ENCODE measurements around the gene STARD13. TPM values are rescaled to one million over a fixed set of nuclear protein-coding genes. Genes with fewer than 3 reads are reported as not detected.

STARD13 gene
- total RNA-seq, 1 experiment from 2014 or later: 11.3 TPM

DNA sequence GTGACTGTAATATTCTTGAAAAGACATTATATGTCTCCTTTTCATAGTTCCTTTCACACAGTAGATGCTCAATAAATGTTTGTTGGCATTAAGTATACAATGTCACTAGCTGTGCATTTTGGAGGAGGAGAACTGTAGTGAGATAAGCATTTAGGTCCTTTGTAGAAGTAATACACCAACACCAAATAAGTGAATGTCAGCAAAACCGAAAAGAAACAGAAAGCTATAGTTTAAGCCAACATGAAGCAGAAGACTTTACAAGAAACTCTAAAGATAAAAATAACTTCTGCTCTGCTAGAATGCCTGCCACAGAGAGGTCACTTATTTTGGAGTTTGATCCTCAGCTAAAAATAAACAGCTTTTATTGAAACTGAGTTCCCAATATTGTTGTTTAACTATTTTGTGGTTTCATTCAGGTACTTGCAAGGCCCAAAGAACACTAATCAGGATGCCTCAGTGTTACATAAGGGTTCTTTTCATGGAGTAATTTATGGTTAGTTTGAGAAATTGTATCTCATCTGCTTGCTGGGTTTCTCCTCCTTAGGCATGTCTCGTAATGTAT lies 86.2 kb downstream of the STARD13 start:
- no peak for DNase-seq
- Mint-ChIP-seq H3K36me3 (ENCODE audit: insufficient read depth, unreplicated experiment) (no peaks in the 10 kb centered on the region), H3K27ac (ENCODE audit: unreplicated experiment) (no peak overlapping the region), H3K4me3 (ENCODE audit: low read depth, unreplicated experiment) (no peak overlapping the region), H3K4me1 (ENCODE audit: low read depth, unreplicated experiment) (peaks cover 8% of the 10 kb centered on the region), H3K27me3 (ENCODE audit: unreplicated experiment) (no peaks in the 10 kb centered on the region), H3K9me3 (ENCODE audit: low read depth, unreplicated experiment) (no peaks in the 10 kb centered on the region)
- no TSS peak for BruUV-seq (replicated peaks)
- TF ChIP-seq, protein P1, sequence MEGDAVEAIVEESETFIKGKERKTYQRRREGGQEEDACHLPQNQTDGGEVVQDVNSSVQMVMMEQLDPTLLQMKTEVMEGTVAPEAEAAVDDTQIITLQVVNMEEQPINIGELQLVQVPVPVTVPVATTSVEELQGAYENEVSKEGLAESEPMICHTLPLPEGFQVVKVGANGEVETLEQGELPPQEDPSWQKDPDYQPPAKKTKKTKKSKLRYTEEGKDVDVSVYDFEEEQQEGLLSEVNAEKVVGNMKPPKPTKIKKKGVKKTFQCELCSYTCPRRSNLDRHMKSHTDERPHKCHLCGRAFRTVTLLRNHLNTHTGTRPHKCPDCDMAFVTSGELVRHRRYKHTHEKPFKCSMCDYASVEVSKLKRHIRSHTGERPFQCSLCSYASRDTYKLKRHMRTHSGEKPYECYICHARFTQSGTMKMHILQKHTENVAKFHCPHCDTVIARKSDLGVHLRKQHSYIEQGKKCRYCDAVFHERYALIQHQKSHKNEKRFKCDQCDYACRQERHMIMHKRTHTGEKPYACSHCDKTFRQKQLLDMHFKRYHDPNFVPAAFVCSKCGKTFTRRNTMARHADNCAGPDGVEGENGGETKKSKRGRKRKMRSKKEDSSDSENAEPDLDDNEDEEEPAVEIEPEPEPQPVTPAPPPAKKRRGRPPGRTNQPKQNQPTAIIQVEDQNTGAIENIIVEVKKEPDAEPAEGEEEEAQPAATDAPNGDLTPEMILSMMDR (IDR thresholded peaks at IDR 0.05; ENCODE audit: unreplicated experiment): no peak
- CTCF ChIA-PET: no interaction called here
- intact Hi-C loops (cut with micrococcal nuclease; ENCODE audit: unreplicated experiment): no loop called here

DNA sequence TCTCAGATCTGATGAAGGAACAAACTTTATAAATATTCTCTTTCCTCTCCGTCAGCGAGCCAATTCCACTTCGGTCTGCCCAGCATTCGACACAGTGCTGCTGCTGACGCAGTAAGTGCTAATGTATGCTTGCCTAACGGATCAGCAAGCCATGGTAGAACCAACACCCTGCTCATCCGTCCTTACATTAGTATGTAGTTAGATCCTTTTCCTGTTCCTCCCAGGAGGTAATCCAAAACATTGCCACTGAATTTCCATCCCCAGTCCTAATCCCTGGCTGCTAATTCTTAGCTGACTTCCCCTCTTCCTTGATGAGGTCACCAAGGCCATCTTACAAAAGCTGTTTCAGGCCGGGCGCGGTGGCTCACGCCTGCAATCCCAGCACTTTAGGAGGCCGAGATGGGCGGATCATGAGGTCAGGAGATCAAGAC lies 88.0 kb downstream of the STARD13 start:
- no TSS peak for BruUV-seq (replicated peaks)
- CTCF ChIA-PET: no interaction called here
- H3K9me3 Mint-ChIP-seq (ENCODE audit: low read depth, unreplicated experiment): no peaks in the 10 kb centered on the region
- H3K27ac Mint-ChIP-seq (ENCODE audit: unreplicated experiment): no peak overlapping the region
- no peaks in the 10 kb centered on the region for H3K27me3 Mint-ChIP-seq (ENCODE audit: unreplicated experiment)
- H3K36me3 Mint-ChIP-seq (ENCODE audit: insufficient read depth, unreplicated experiment): no peaks in the 10 kb centered on the region
- H3K4me1 Mint-ChIP-seq (ENCODE audit: low read depth, unreplicated experiment): peaks cover 7% of the 10 kb centered on the region
- no peak for DNase-seq
- TF ChIP-seq, protein P1 (IDR thresholded peaks at IDR 0.05; ENCODE audit: unreplicated experiment): no peak
- H3K4me3 Mint-ChIP-seq (ENCODE audit: low read depth, unreplicated experiment): no peak overlapping the region
- intact Hi-C loops (cut with micrococcal nuclease; ENCODE audit: unreplicated experiment): no loop called here

DNA sequence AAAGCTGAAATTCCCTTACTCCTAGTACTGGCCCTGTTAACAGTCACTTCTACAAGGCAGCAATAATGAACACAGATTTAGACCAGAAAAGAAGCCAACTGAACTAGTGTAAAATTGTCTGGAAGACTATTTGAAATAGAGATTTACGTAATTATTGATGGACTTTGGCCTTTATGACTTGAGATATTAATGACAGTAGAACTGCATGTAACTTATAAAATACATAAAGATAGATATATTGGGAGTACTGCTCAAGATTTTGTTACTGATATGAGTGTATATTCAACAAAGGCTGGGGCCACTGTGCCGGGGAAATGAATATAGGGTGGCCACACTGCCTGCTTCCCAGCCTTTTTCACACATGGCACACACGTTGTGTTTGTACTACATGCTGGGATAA lies 88.8 kb downstream of the STARD13 start:
- Mint-ChIP-seq H3K27me3 (ENCODE audit: unreplicated experiment) (no peaks in the 10 kb centered on the region), H3K36me3 (ENCODE audit: insufficient read depth, unreplicated experiment) (no peaks in the 10 kb centered on the region), H3K27ac (ENCODE audit: unreplicated experiment) (no peak overlapping the region), H3K9me3 (ENCODE audit: low read depth, unreplicated experiment) (no peaks in the 10 kb centered on the region), H3K4me3 (ENCODE audit: low read depth, unreplicated experiment) (no peak overlapping the region), H3K4me1 (ENCODE audit: low read depth, unreplicated experiment) (no peaks in the 10 kb centered on the region)
- intact Hi-C loops (cut with micrococcal nuclease; ENCODE audit: unreplicated experiment): no loop called here
- DNase-seq: no peak
- TF ChIP-seq, protein P1 (IDR thresholded peaks at IDR 0.05; ENCODE audit: unreplicated experiment): no peak
- no TSS peak for BruUV-seq (replicated peaks)
- CTCF ChIA-PET: no interaction called here

DNA sequence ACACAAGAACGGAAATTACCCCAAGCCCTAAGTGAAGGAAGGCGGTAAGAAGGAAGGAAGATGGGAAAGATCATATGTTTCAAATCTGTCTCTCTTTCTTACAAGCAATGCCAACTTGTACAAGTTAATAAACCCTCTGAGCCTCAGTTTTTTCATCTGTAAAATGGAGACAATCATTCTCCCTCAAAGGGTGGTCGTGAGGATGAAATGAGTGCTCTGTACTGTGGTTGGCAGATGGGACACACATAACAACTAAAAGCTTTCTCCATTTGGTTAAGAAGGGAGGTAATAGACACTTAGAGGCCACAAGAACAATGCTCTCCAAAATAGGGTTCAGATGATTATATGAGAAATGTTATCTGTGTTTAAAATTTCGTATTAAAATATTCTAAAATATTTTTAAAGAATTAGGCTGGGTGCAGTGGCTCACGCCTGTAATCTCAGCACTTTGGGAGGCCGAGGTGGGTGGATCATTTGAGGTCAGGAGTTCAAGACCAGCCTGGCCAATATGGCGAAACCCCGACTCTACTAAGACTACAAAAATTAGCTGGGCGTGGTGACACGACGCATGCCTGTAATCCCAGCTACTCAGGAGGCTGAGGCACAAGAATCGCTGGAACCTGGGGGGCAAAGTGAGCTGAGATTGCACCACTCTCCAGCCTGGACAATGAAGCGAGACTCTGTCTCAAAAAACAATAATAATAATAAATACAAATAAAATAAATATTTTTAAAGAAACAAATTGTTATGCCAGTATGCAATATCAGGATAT lies 89.7 kb downstream of the STARD13 start:
- Mint-ChIP-seq H3K4me1 (ENCODE audit: low read depth, unreplicated experiment) (no peaks in the 10 kb centered on the region), H3K27me3 (ENCODE audit: unreplicated experiment) (no peaks in the 10 kb centered on the region), H3K36me3 (ENCODE audit: insufficient read depth, unreplicated experiment) (no peaks in the 10 kb centered on the region), H3K27ac (ENCODE audit: unreplicated experiment) (no peak overlapping the region), H3K9me3 (ENCODE audit: low read depth, unreplicated experiment) (no peaks in the 10 kb centered on the region), H3K4me3 (ENCODE audit: low read depth, unreplicated experiment) (no peak overlapping the region)
- intact Hi-C loops (cut with micrococcal nuclease; ENCODE audit: unreplicated experiment): no loop called here
- DNase-seq: no peak
- TF ChIP-seq, protein P1 (IDR thresholded peaks at IDR 0.05; ENCODE audit: unreplicated experiment): no peak
- no TSS peak for BruUV-seq (replicated peaks)
- CTCF ChIA-PET: no interaction called here

Data from Calu3 (cell line).